ENCODE data around the gene FANCC.

DNA sequence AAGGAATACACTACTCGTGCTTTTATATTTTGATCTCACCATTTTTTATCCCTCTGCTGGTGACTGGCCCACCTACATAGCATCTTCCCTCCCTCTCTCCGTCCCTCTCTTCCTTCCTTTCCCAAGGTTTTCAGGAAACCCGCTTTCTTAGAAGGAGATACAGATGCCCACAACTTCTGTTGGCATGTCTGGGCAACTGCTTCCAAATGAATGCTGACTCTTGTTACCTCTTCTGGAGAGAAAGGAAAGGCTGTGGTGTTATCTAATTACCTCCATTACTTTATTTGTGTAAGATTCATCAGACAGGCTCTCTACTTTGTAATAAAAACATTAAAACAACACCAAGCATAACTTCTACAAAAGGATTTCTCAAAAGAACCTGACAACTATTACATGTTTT lies 20.2 kb downstream of the FANCC start:
- TF ChIP-seq CTCF (IDR thresholded peaks at IDR 0.05) (no peak), POLR2A (IDR thresholded peaks at IDR 0.05) (no peak)
